ENCODE measurements around the gene SIM1.

Gene SIM1

GRCh38 chr6:100343316-100344077, 121.2 kb downstream of the SIM1 start:
- Mint-ChIP-seq H3K27ac (no peak overlapping the region), H3K4me3 (no peak overlapping the region), H3K4me1 (no peaks in the 10 kb centered on the region), H3K27me3 (peaks cover 8% of the 10 kb centered on the region), H3K9me3 (peaks cover 0 to 6% of the 10 kb centered on the region in 2 donors)
- no peak for DNase-seq
- no peak for ATAC-seq

- H3K27me3 Mint-ChIP-seq: peaks cover 8% of the 10 kb centered on the region
- H3K27ac Mint-ChIP-seq: no peak overlapping the region
- H3K4me1 Mint-ChIP-seq: no peaks in the 10 kb centered on the region
- ATAC-seq (no peak), DNase-seq (no peak)
- no peak overlapping the region for H3K4me3 Mint-ChIP-seq
- peaks cover 0 to 6% of the 10 kb centered on the region in 2 donors for H3K9me3 Mint-ChIP-seq
Observed at GRCh38 chr6:100342830-100343229, 121.9 kb downstream of the SIM1 start.

DNA sequence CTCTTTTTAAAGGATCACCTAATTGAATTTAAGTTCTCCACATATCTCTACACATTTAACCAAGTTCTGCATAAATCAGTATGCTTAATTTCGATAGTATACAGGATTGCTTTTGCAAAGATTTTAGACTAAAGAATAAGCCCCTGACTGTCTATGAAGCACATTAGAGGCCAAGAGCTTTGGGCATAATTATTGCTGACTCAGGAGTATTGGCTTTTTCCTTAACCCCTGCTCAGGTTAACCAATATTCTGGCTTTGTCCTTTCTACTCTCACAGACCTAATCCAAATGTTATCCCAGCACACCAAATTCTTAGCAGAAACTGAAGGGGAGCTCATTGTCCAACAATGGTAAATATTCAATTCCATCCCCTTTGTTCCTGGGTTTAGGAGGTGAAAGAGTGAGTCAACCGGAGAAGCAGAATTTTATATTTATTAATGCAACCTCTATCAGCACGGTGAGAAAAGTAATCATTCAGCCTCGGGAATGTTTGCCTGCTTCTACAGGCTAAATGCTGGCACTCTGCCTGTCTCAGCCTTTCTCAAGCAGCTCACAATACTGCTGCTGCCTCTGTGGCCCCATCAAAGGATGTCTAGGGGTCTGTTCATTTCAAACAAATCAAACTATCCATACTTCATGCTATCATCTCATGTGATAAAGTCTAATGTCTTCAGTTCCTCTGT, 125.0 kb downstream of the SIM1 start:
- Mint-ChIP-seq H3K27ac (no peak overlapping the region), H3K27me3 (peaks cover 8% of the 10 kb centered on the region), H3K4me3 (no peak overlapping the region), H3K4me1 (no peaks in the 10 kb centered on the region), H3K9me3 (peaks cover 0 to 6% of the 10 kb centered on the region in 2 donors)
- ATAC-seq: no peak
- no peak for DNase-seq

GRCh38 chr6:100338090-100338489, 126.6 kb downstream of the SIM1 start:
- DNase-seq (no peak), ATAC-seq (no peak)
- Mint-ChIP-seq H3K4me3 (no peak overlapping the region), H3K9me3 (no peaks in the 10 kb centered on the region), H3K4me1 (no peaks in the 10 kb centered on the region), H3K27ac (no peak overlapping the region), H3K27me3 (no peaks in the 10 kb centered on the region)

GRCh38 chr6:100336876-100337275, 127.8 kb downstream of the SIM1 start:
- H3K9me3 Mint-ChIP-seq: no peaks in the 10 kb centered on the region
- no peaks in the 10 kb centered on the region for H3K27me3 Mint-ChIP-seq
- DNase-seq (no peak), ATAC-seq (no peak)
- no peak overlapping the region for H3K27ac Mint-ChIP-seq
- H3K4me3 Mint-ChIP-seq: no peak overlapping the region
- H3K4me1 Mint-ChIP-seq: no peaks in the 10 kb centered on the region

GRCh38 chr6:100335991-100336390, 128.7 kb downstream of the SIM1 start:
- H3K4me3 Mint-ChIP-seq: no peak overlapping the region
- H3K27ac Mint-ChIP-seq: no peak overlapping the region
- no peaks in the 10 kb centered on the region for H3K27me3 Mint-ChIP-seq
- ATAC-seq (no peak), DNase-seq (no peak)
- H3K9me3 Mint-ChIP-seq: peaks cover 2 to 4% of the 10 kb centered on the region in 2 donors
- H3K4me1 Mint-ChIP-seq: no peaks in the 10 kb centered on the region

All from stimulated activated naive CD8-positive, alpha-beta T cell treated with anti-CD3 and anti-CD28 coated beads, Interleukin-15, amount 100 ng/mL, for 72 hours (primary cell).